Fibroblast of lung (primary cell): ENCODE data around the gene MRPL14. TPM values are rescaled to one million over a fixed set of nuclear protein-coding genes. Genes with fewer than 3 reads are reported as not detected.
A peak's percentile ranks its signal among the peaks of the same experiment; 100 is the strongest.

Experiments used
- DNase-seq, 2 donors: peaks; one replicate each; pipeline versions ENCODE4 v3.0.0 to v3.0.0-alpha.2; 2010; ENCODE audit warnings: low read depth in 2 of 2
- H2AFZ ChIP-seq: 2 replicates; pipeline ENCODE4 v1.5.1; 2012; ENCODE audit warnings: low read length, control low read depth, inconsistent platforms
- H3K27ac ChIP-seq: 2 replicates; pipeline ENCODE4 v1.5.1; 2011; ENCODE audit warnings: low read length, control low read depth; ENCODE audit not compliant: insufficient read depth
- H3K27me3 ChIP-seq: 2 replicates; pipeline ENCODE4 v1.5.1; 2011; ENCODE audit warnings: mild to moderate bottlenecking, low read length; ENCODE audit not compliant: control insufficient read depth, insufficient read depth
- H3K36me3 ChIP-seq: 2 replicates; pipeline ENCODE4 v1.5.1; 2011; ENCODE audit warnings: low read length; ENCODE audit not compliant: control insufficient read depth, insufficient read depth
- H3K4me1 ChIP-seq: 2 replicates; pipeline ENCODE4 v1.5.1; 2011; ENCODE audit warnings: low read length; ENCODE audit not compliant: control insufficient read depth, insufficient read depth; ENCODE audit errors: extremely low read depth
- H3K4me2 ChIP-seq: 2 replicates; pipeline ENCODE4 v1.5.1; 2011; ENCODE audit warnings: low read length, control low read depth; ENCODE audit not compliant: insufficient read depth; ENCODE audit errors: extremely low read depth
- H3K4me3 ChIP-seq, 4 experiments: fragments of 200-600 bp in 1 of 4; sonication (generic) in 1 of 4; replicated peaks in 1 of 4; 2 replicates each; pipeline ENCODE4 v1.5.1; 2011 to 2016; ENCODE audit warnings: low read length in 4 of 4, low read depth in 3 of 4, mild to moderate bottlenecking in 3 of 4, control low read depth in 2 of 4, inconsistent platforms in 1 of 4, mixed read lengths in 1 of 4; ENCODE audit not compliant: insufficient read depth in 1 of 4; ENCODE audit errors: control extremely low read depth in 1 of 4
- H3K79me2 ChIP-seq: 2 replicates; pipeline ENCODE4 v1.5.1; 2012; ENCODE audit warnings: mild to moderate bottlenecking, low read length, inconsistent platforms; ENCODE audit not compliant: control insufficient read depth, insufficient read depth
- H3K9ac ChIP-seq: 2 replicates; pipeline ENCODE4 v1.5.1; 2011; ENCODE audit warnings: mild to moderate bottlenecking, low read length, control low read depth; ENCODE audit not compliant: insufficient read depth
- H3K9me3 ChIP-seq: 2 replicates; pipeline ENCODE4 v1.5.1; 2012; ENCODE audit warnings: low read depth, low read length; ENCODE audit not compliant: control insufficient read depth, insufficient read depth
- H4K20me1 ChIP-seq: 2 replicates; pipeline ENCODE4 v1.5.1; 2011; ENCODE audit warnings: low read length; ENCODE audit not compliant: control insufficient read depth, insufficient read depth; ENCODE audit errors: extremely low read depth
- EZH2 ChIP-seq: IDR thresholded peaks from 2 replicates; pipeline ENCODE4 v1.5.1; 2012; ENCODE audit warnings: low read length, control low read depth, mild to moderate bottlenecking; ENCODE audit errors: missing control alignments
- polyA plus RNA-seq, 2 donors: library from polyadenylated mRNA; depleted of rRNA in 1 of 2; stranded (reverse) in 1 of 2; unstranded in 1 of 2; fragments of >200 nt; gene quantifications; 2 replicates each; pipeline ENCODE4 v1.2.1, GENCODE V29; 2011 to 2012; ENCODE audit warnings: missing spikeins in 1 of 2
- total RNA-seq: library from RNA; depleted of rRNA; stranded (reverse); fragments of >200 nt; gene quantifications from 2 replicates; pipeline ENCODE4 v1.2.1, GENCODE V29; 2014
- TF ChIP-seq, protein P1 (sequence below), 2 donors: IDR thresholded peaks in 1 of 2; conservative IDR thresholded peaks in 1 of 2; 1 replicate in 1 of 2; 2 replicates in 1 of 2; pipeline ENCODE4 v1.5.1; 2011 to 2012; ENCODE audit warnings: low read length in 2 of 2, control low read depth in 1 of 2, inconsistent platforms in 1 of 2, low read depth in 1 of 2, mild to moderate bottlenecking in 1 of 2

MRPL14 gene
- total and polyA plus RNA-seq, 2 donors (not counting 1 experiment from before 2014, with no cell fraction given) = 36.2 to 60.6 TPM

DNA sequence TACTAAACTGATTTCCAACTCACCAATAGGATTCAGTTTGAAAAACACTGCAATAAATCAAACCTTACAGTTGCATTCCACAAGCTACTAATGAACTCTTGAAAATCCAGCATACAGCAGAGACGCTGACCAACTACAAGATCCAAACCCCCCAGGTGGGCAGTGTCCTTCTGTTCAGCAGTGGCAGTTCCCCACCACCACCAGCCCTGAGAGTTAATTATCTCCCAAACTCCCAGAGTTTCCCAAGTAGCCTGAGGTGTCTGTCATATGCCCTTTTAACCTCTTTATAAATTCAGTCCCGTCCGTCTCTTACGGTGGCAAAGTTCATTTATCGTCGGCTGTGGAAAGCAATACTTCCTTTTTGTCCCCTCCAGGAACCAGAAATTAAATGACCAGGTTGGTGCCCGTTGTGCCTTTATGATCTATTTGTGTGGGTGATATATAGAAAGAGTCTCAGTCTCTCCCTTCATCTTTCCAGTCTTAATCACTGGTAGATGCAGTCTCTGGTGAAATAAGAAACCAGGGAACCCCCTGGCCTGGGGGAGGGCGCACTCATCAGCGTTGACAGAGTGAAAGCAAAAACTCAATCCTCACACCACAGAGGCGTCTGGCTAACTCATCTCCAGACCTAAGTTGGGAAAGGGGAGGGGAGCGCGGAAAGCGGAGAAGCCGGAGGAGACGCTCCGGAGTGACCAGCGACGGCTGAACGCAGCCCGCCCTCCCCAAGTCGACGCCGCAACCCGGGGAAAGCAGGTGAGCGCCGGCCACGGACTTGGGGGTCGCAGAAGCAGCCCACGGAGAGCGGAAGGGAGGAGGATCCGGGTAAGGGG is 717 bp downstream of the MRPL14 start:
- Histone ChIP-seq H3K27me3 (no peaks in the 10 kb centered on the region), H3K4me1 (peaks cover 11% of the 10 kb centered on the region), H3K79me2 (peaks cover 63% of the 10 kb centered on the region), H3K9ac (peak overlapping the region; percentile 76), H2AFZ (peak overlapping the region; percentile 26), H3K9me3 (no peaks in the 10 kb centered on the region), H4K20me1 (peaks cover 2% of the 10 kb centered on the region), H3K4me2 (peak overlapping the region; percentile 99), H3K4me3 (peak overlapping the region; percentile 75 to 96 (median 90)), H3K27ac (peak overlapping the region; percentile 81), H3K36me3 (no peaks in the 10 kb centered on the region)
- no peak for TF ChIP-seq EZH2
- TF ChIP-seq, protein P1, sequence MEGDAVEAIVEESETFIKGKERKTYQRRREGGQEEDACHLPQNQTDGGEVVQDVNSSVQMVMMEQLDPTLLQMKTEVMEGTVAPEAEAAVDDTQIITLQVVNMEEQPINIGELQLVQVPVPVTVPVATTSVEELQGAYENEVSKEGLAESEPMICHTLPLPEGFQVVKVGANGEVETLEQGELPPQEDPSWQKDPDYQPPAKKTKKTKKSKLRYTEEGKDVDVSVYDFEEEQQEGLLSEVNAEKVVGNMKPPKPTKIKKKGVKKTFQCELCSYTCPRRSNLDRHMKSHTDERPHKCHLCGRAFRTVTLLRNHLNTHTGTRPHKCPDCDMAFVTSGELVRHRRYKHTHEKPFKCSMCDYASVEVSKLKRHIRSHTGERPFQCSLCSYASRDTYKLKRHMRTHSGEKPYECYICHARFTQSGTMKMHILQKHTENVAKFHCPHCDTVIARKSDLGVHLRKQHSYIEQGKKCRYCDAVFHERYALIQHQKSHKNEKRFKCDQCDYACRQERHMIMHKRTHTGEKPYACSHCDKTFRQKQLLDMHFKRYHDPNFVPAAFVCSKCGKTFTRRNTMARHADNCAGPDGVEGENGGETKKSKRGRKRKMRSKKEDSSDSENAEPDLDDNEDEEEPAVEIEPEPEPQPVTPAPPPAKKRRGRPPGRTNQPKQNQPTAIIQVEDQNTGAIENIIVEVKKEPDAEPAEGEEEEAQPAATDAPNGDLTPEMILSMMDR (conservative IDR thresholded peaks at IDR 0.05 in 1 of 2, IDR thresholded peaks at IDR 0.05 in 1 of 2; ENCODE audit: low read depth in 1 of 2, low read length in 2 of 2) = no peak
- peak; percentile 64 to 79 for DNase-seq

- H3K27ac ChIP-seq = no peak overlapping the region
- peak overlapping the region; percentile 8 for H3K4me2 ChIP-seq
- H3K4me1 ChIP-seq = peaks cover 13% of the 10 kb centered on the region
- TF ChIP-seq, protein P1 (conservative IDR thresholded peaks at IDR 0.05 in 1 of 2, IDR thresholded peaks at IDR 0.05 in 1 of 2; ENCODE audit: low read depth in 1 of 2, low read length in 2 of 2) = no peak
- no peaks in the 10 kb centered on the region for H3K9me3 ChIP-seq
- peaks cover 87% of the 10 kb centered on the region for H3K79me2 ChIP-seq
- no peak overlapping the region for H2AFZ ChIP-seq
- DNase-seq = no peak
- H3K9ac ChIP-seq = no peak overlapping the region
- H3K36me3 ChIP-seq = no peaks in the 10 kb centered on the region
- no peak overlapping the region for H3K4me3 ChIP-seq
- no peaks in the 10 kb centered on the region for H3K27me3 ChIP-seq
- H4K20me1 ChIP-seq = peaks cover 2% of the 10 kb centered on the region
Observed at GRCh38 chr6:44123544-44123943, 3.7 kb downstream of the MRPL14 start.

DNA sequence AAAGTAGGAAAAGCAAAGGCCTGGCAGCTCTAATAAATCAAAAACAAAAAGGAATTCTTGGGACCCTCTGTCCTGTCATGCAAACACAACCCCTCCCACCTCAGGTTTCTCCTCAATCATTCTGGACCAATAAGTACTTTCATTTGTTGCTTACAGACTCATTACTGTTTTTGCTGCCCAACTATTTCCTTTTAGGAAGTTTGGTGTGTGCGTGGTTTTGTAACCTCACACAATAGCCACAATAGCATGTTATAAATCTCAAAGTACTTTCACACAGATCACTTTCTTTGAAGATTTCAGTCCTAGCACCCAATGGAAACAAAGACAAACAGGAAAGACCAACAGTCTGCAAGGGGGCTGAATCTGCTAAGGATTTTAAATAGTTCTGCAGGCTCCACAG is 4.5 kb downstream of the MRPL14 start:
- no peak for TF ChIP-seq EZH2
- TF ChIP-seq, protein P1 (conservative IDR thresholded peaks at IDR 0.05 in 1 of 2, IDR thresholded peaks at IDR 0.05 in 1 of 2; ENCODE audit: low read depth in 1 of 2, low read length in 2 of 2) = no peak
- Histone ChIP-seq H3K27me3 (no peaks in the 10 kb centered on the region), H4K20me1 (peaks cover 2% of the 10 kb centered on the region), H3K9me3 (no peaks in the 10 kb centered on the region), H3K4me1 (peaks cover 11% of the 10 kb centered on the region), H3K4me2 (no peak overlapping the region), H3K27ac (no peak overlapping the region), H3K9ac (no peak overlapping the region), H2AFZ (no peak overlapping the region), H3K36me3 (no peaks in the 10 kb centered on the region), H3K4me3 (no peak overlapping the region), H3K79me2 (peaks cover 90% of the 10 kb centered on the region)
- peak; percentile 33 to 66 for DNase-seq
